B cell (primary cell): ENCODE results near the gene QTRT2. TPM values are rescaled to one million over a fixed set of nuclear protein-coding genes. Genes with fewer than 3 reads are reported as not detected.
A peak's percentile ranks its signal among the peaks of the same experiment; 100 is the strongest.

Experiments used
- ATAC-seq: fragments of 200-7000 bp; cut with Tn5 transposase; one replicate; pipeline ENCODE4 v1.10.0; 2021; ENCODE audit warnings: low read depth, mild to moderate bottlenecking, moderate number of reproducible peaks, moderate library complexity
- CTCF ChIA-PET: fragments of 350-600 bp; sonication (Branson Sonifier 250); formaldehyde crosslinking; loops from one replicate; lab custom pipeline; 2021; ENCODE audit warnings: antibody characterized with exemption, inconsistent platforms; lab: Charles Lee
- POLR2A ChIA-PET: fragments of 350-600 bp; sonication (Branson Sonifier 250); formaldehyde crosslinking; loops from one replicate; lab custom pipeline; 2021; ENCODE audit warnings: antibody characterized with exemption; lab: Charles Lee
- DNase-seq: peaks from one replicate; pipeline ENCODE4 v3.0.0; 2013
- H2AFZ ChIP-seq: 2 replicates; pipeline ENCODE4 v1.6.1; 2012; ENCODE audit warnings: mild to moderate bottlenecking, low read depth, low read length; ENCODE audit not compliant: insufficient read depth, poor library complexity, severe bottlenecking
- H3K27ac ChIP-seq, 2 donors: 1 replicate in 1 of 2; 2 replicates in 1 of 2; pipeline ENCODE4 v1.5.1; 2012 to 2013; ENCODE audit warnings: low read length in 2 of 2, mild to moderate bottlenecking in 2 of 2, moderate library complexity in 1 of 2
- H3K27me3 ChIP-seq, 4 experiments: fragments of 200-600 bp in 1 of 4; sonication (generic) in 1 of 4; replicated peaks in 1 of 4; 1 replicate in 2 of 4; 2 replicates in 2 of 4; pipeline versions ENCODE4 v1.6.1 to v1.7.0; 2013 to 2016; ENCODE audit warnings: low read length in 3 of 4, mild to moderate bottlenecking in 2 of 4, mixed read lengths in 1 of 4, moderate library complexity in 1 of 4; ENCODE audit not compliant: insufficient read depth in 4 of 4, control insufficient read depth in 3 of 4; ENCODE audit errors: control extremely low read depth in 1 of 4
- H3K36me3 ChIP-seq, 2 experiments: replicated peaks in 1 of 2; 1 replicate in 1 of 2; 2 replicates in 1 of 2; pipeline versions ENCODE4 v1.6.1 to v1.7.1; 2013; ENCODE audit warnings: low read length in 1 of 2; ENCODE audit not compliant: insufficient read depth in 2 of 2, control insufficient read depth in 1 of 2; ENCODE audit errors: control extremely low read depth in 1 of 2, extremely low read depth in 1 of 2
- H3K4me1 ChIP-seq, 2 donors: fragments of 200-600 bp in 1 of 2; sonication (generic) in 1 of 2; 1 replicate in 1 of 2; 2 replicates in 1 of 2; pipeline versions ENCODE4 v1.5.1 to v1.6.1; 2013 to 2017; ENCODE audit warnings: low read length in 2 of 2; ENCODE audit not compliant: control insufficient read depth in 2 of 2, insufficient read depth in 2 of 2
- H3K4me2 ChIP-seq: replicated peaks from 2 replicates; pipeline ENCODE3; 2012; ENCODE audit warnings: mild to moderate bottlenecking, low read depth, low read length; ENCODE audit not compliant: poor library complexity, severe bottlenecking
- H3K4me3 ChIP-seq, 5 experiments: fragments of 200-600 bp in 1 of 5; sonication (generic) in 1 of 5; 1 replicate in 3 of 5; 2 replicates in 2 of 5; pipeline versions ENCODE4 v1.5.1 to v1.7.0; 2011 to 2016; ENCODE audit warnings: low read length in 4 of 5, mild to moderate bottlenecking in 4 of 5, low read depth in 2 of 5, control low read depth in 1 of 5, moderate library complexity in 1 of 5; ENCODE audit not compliant: insufficient read depth in 1 of 5; ENCODE audit errors: control extremely low read depth in 1 of 5, extremely low read depth in 1 of 5
- H3K79me2 ChIP-seq: fragments of 200-600 bp; sonication (generic); one replicate; pipeline ENCODE4 v1.6.0; 2016; ENCODE audit warnings: low read length; ENCODE audit not compliant: control insufficient read depth, insufficient read depth
- H3K9ac ChIP-seq: fragments of 200-600 bp; sonication (generic); 2 replicates; pipeline ENCODE4 v1.6.1; 2017; ENCODE audit warnings: mild to moderate bottlenecking, low read length, moderate library complexity
- H3K9me3 ChIP-seq, 3 donors: one replicate each; pipeline versions ENCODE4 v1.6.1 to v1.7.1; 2013; ENCODE audit warnings: low read length in 2 of 3; ENCODE audit not compliant: control insufficient read depth in 2 of 3, insufficient read depth in 1 of 3; ENCODE audit errors: control extremely low read depth in 1 of 3
- H4K20me1 ChIP-seq: 2 replicates; pipeline ENCODE4 v1.6.0; 2012; ENCODE audit warnings: mild to moderate bottlenecking, low read length; ENCODE audit not compliant: insufficient read depth, control insufficient read depth, poor library complexity, severe bottlenecking
- H3K27ac Mint-ChIP-seq: one replicate; pipeline ENCODE4 v1.8.0; 2021; ENCODE audit warnings: mixed read lengths
- H3K27me3 Mint-ChIP-seq: one replicate; pipeline ENCODE4 v1.8.0; 2021; ENCODE audit warnings: mixed read lengths
- H3K4me1 Mint-ChIP-seq: one replicate; pipeline ENCODE4 v1.8.0; 2021; ENCODE audit warnings: mixed read lengths
- H3K4me3 Mint-ChIP-seq: one replicate; pipeline ENCODE4 v1.8.0; 2021; ENCODE audit warnings: mixed read lengths
- H3K9me3 Mint-ChIP-seq: one replicate; pipeline ENCODE4 v1.8.0; 2022; ENCODE audit warnings: mixed read lengths; ENCODE audit not compliant: insufficient read depth
- CTCF ChIP-seq: fragments of 200-600 bp; IDR thresholded peaks from one replicate; pipeline ENCODE4 v1.8.0; 2022; ENCODE audit warnings: antibody characterized with exemption, mild to moderate bottlenecking
- EZH2 ChIP-seq: IDR thresholded peaks from 2 replicates; pipeline ENCODE4 v1.6.1; 2012; ENCODE audit warnings: borderline replicate concordance, low read depth, mild to moderate bottlenecking, moderate library complexity, low read length; ENCODE audit not compliant: insufficient read depth, poor library complexity, severe bottlenecking
- WGBS: methylation state at CpG from one replicate; pipeline ENCODE4 v1.1.5; 2013; ENCODE audit warnings: missing lambda C conversion rate; ENCODE audit not compliant: insufficient coverage; 5-methylcytosine and 5-hydroxymethylcytosine counted together
- intact Hi-C: fragments of 100-400 bp; cut with micrococcal nuclease; formaldehyde crosslinking; loops from one replicate; pipeline ENCODE4 v1.10.0; 2022
- polyA plus RNA-seq: library from polyadenylated mRNA; depleted of rRNA; stranded (reverse); fragments of >200 nt; gene quantifications from 2 replicates; pipeline ENCODE4 v1.2.3, GENCODE V29; 2012
- total RNA-seq, 2 donors: library from RNA; stranded (reverse); fragments of 120-200 nt in 1 of 2; gene quantifications; 1 replicate in 1 of 2; 2 replicates in 1 of 2; pipeline versions ENCODE4 v1.2.3 to v1.2.4, GENCODE V29; 2013 to 2022

The QTRT2 gene
- total and polyA plus RNA-seq, 2 donors (not counting 1 experiment from before 2014, with no cell fraction given): 15.8 to 59.5 TPM

GRCh38 chr3:114110439-114110838, 53.9 kb downstream of the QTRT2 start:
- no peaks in the 10 kb centered on the region for H3K79me2 ChIP-seq
- CTCF ChIA-PET: no interaction called here
- intact Hi-C loops: no loop called here
- Mint-ChIP-seq H3K27ac (no peak overlapping the region), H3K4me3 (no peak overlapping the region), H3K27me3 (peaks cover 4% of the 10 kb centered on the region), H3K9me3 (no peaks in the 10 kb centered on the region), H3K4me1 (no peaks in the 10 kb centered on the region)
- H3K27me3 ChIP-seq: no peaks in the 10 kb centered on the region
- no peak for TF ChIP-seq EZH2
- no peak for TF ChIP-seq CTCF
- POLR2A ChIA-PET: interaction anchor here (0.6 kb wide), 1 partner anchor 238 kb away, joined by 5 read pairs; no protein-coding TSS in a partner anchor
- H3K36me3 ChIP-seq: no peaks in the 10 kb centered on the region
- no peaks in the 10 kb centered on the region for H4K20me1 ChIP-seq
- DNase-seq (no peak), ATAC-seq (no peak)
- no peak overlapping the region for H2AFZ ChIP-seq
- no peak overlapping the region for H3K27ac ChIP-seq
- WGBS: no CpG with 5 or more reads among the region's 5 CpGs
- H3K9me3 ChIP-seq: no peaks in the 10 kb centered on the region
- no peak overlapping the region for H3K4me3 ChIP-seq
- no peak overlapping the region for H3K4me2 ChIP-seq
- H3K4me1 ChIP-seq: no peaks in the 10 kb centered on the region
- H3K9ac ChIP-seq: no peak overlapping the region

- Histone ChIP-seq H3K79me2 (no peaks in the 10 kb centered on the region), H3K27me3 (no peaks in the 10 kb centered on the region), H3K27ac (no peak overlapping the region), H4K20me1 (no peaks in the 10 kb centered on the region), H3K4me2 (no peak overlapping the region), H3K9ac (no peak overlapping the region), H2AFZ (peak overlapping the region; percentile 22), H3K4me1 (no peaks in the 10 kb centered on the region), H3K4me3 (peak overlapping the region in 1 of 5 experiments; percentile 7), H3K36me3 (no peaks in the 10 kb centered on the region), H3K9me3 (no peaks in the 10 kb centered on the region)
- H3K4me3 Mint-ChIP-seq: no peak overlapping the region
- H3K9me3 Mint-ChIP-seq: no peaks in the 10 kb centered on the region
- H3K27ac Mint-ChIP-seq: no peak overlapping the region
- POLR2A ChIA-PET: no interaction called here
- TF ChIP-seq EZH2 (no peak), CTCF (no peak)
- DNase-seq (no peak), ATAC-seq (no peak)
- no peaks in the 10 kb centered on the region for H3K4me1 Mint-ChIP-seq
- 80% methylated on average over 2 of the region's 3 CpGs for WGBS
- CTCF ChIA-PET: no interaction called here
- peaks cover 4% of the 10 kb centered on the region for H3K27me3 Mint-ChIP-seq
- intact Hi-C loops: no loop called here
Observed at GRCh38 chr3:114111060-114111770, 54.7 kb downstream of the QTRT2 start.
